ENCODE measurements around the gene DENND1C. TPM values are rescaled to one million over a fixed set of nuclear protein-coding genes. Genes with fewer than 3 reads are reported as not detected.

Gene DENND1C
- total and polyA plus RNA-seq, 2 of the 8 experiments (the other 6 are each of a cell fraction or from before 2014, with no cell fraction given): 3.6 to 4.0 TPM

GRCh38 chr19:6489278-6490061, 7.9 kb upstream of the DENND1C start (continued):
- no peak for TF ChIP-seq KDM5A (IDR thresholded peaks at IDR 0.05; ENCODE audit: low read length)
